Measurements from ENCODE around the gene KDM2B. TPM values are rescaled to one million over a fixed set of nuclear protein-coding genes. Genes with fewer than 3 reads are reported as not detected.
A peak's percentile ranks its signal among the peaks of the same experiment; 100 is the strongest.

Gene KDM2B
- total RNA-seq, 4 donors from 2014 or later, result 14.8 to 27.0 (median 16.7) TPM

DNA sequence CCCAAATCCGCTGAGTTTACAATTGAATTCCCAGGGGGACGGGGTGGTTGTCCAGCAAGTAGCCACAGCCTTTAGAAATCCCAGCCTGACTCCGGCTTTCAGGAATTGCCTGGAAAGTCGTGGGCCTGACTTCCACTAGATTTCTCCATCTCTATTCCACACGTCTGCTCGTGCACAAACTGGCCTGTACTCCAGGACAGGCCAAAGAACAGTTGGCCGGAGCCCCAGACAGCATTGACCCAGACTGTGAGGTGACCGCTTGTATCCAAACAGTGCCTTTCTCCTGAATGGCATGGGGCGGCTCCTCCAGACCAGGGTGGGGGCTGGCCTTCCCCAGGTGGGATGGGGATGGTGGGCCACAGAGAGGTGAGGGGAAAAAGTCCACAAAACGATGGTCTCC is 62.2 kb downstream of the KDM2B start:
- TF ChIP-seq, protein P1, sequence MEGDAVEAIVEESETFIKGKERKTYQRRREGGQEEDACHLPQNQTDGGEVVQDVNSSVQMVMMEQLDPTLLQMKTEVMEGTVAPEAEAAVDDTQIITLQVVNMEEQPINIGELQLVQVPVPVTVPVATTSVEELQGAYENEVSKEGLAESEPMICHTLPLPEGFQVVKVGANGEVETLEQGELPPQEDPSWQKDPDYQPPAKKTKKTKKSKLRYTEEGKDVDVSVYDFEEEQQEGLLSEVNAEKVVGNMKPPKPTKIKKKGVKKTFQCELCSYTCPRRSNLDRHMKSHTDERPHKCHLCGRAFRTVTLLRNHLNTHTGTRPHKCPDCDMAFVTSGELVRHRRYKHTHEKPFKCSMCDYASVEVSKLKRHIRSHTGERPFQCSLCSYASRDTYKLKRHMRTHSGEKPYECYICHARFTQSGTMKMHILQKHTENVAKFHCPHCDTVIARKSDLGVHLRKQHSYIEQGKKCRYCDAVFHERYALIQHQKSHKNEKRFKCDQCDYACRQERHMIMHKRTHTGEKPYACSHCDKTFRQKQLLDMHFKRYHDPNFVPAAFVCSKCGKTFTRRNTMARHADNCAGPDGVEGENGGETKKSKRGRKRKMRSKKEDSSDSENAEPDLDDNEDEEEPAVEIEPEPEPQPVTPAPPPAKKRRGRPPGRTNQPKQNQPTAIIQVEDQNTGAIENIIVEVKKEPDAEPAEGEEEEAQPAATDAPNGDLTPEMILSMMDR (IDR thresholded peaks at IDR 0.05), result no peak
- DNase-seq (ENCODE audit: low spot score), result no peak
- ATAC-seq (ENCODE audit: low FRiP score), result no peak

DNA sequence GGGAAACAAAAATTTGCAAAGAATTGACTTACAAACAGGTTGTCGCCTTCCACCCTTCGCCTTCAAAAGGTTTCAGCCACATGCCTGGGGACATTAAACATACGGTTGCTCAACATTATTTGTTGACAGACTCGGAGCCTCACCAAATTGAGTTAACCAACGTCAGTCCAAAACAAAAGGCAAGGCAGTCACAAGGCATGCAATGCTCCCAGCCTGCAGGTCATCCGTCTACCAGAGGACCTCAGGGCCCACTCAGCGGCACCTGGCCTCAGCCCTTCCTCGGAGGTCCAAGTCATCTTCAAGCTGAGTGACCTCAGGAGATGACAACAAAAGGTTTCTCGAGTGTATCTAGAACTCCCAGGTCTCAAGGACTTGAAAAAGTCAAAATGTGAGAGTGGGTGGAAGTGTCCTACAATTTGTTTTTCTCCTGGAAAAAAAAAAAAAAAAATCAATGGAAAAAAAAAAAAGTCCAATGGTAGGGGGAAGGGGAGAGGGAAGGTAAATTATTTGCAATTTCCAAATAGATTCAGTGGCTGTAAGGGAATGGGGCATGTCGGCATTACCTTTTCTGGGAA is 64.3 kb downstream of the KDM2B start:
- DNase-seq (ENCODE audit: low spot score), result no peak
- TF ChIP-seq, protein P1 (IDR thresholded peaks at IDR 0.05), result no peak
- ATAC-seq (ENCODE audit: low FRiP score), result no peak

DNA sequence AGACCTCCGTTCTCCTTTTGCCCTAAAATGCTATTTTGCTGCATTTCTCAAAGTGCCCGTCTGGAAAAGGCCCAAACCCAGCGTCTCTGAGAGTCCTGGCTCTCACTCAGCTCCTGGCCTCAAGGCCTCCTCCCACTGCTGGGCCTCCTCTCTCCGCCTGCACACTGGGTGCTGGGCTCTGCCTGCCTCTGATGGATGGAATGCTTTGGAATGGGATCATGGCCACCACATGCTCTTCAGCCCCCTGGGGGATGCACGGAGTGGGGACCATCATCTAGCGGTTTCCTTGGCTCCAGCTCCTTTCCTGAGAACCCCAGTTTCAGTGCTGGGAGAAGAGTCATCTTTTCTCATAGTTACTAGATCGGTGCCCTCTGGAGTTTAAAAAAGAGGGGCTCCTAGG is 65.2 kb downstream of the KDM2B start:
- ATAC-seq (ENCODE audit: low FRiP score), result no peak
- no peak for DNase-seq (ENCODE audit: low spot score)

DNA sequence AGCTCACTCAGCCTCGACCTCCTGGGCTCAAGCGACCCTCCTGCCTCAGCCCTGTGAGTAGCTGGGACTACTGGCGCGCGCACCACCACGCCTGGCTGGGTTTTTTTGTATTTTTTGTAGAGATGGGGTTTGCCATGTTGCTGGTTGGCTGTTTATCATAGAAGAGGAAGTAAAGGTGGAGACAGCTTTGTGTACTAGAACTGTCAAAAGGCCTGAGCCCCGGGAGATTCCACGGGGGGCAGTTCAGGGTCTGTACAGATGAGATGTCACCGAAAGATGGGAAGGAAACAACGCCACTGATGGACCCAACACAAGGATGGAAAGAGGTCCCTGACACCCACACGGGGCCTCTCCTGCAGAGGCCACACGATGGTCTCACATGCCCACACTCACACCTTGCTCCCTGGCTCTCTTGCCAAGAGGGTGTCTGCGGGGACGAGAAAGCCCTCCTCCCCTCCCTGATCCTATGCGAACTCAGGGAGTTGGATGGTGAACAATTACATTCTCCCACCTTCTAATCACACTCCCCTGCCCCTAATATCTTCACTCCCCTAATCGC is 66.6 kb downstream of the KDM2B start:
- DNase-seq (ENCODE audit: low spot score) (no peak), ATAC-seq (ENCODE audit: low FRiP score) (no peak)
- TF ChIP-seq, protein P1 (IDR thresholded peaks at IDR 0.05), result no peak

More for the DNA sequence above, 65.2 kb downstream of the KDM2B start:
- TF ChIP-seq, protein P1 (IDR thresholded peaks at IDR 0.05), result no peak

DNA sequence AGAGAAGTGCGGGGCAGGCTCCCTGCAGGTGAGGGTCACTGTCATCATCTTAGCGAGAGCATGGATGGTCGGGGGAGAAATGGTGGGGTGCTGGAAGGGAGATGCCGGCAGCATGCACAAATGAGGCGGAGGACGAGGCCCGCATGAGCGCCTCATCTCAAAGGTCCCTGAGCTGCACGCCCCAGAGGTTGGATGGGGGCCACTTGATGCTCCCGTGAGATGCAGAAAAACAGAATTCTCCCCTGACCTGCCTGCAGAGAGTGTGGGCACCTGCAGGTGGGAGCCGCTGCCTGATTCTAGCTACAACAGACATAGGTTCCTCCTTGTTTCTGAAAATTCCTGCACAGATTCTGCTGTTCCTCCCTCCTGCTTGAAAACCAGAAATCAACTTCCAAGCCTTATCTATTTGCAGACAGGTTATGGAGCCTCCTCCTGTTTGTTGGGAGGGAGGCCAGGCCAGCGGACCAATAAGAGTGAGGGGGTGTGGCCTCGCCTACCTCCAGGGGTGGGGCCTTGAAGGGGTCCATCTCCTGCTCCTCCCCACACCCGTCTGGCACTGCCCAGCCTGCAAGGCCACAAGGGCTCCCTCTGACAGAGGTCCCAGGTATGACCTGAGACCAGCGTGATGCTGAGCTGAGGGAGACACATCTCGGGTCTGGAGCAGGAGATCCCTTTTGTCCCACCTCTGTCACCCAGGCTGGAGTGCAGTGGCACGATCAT is 67.2 kb downstream of the KDM2B start:
- ATAC-seq (ENCODE audit: low FRiP score) (peak; percentile 94), DNase-seq (ENCODE audit: low spot score) (peak; percentile 31)
- TF ChIP-seq, protein P1 (IDR thresholded peaks at IDR 0.05), result no peak

DNA sequence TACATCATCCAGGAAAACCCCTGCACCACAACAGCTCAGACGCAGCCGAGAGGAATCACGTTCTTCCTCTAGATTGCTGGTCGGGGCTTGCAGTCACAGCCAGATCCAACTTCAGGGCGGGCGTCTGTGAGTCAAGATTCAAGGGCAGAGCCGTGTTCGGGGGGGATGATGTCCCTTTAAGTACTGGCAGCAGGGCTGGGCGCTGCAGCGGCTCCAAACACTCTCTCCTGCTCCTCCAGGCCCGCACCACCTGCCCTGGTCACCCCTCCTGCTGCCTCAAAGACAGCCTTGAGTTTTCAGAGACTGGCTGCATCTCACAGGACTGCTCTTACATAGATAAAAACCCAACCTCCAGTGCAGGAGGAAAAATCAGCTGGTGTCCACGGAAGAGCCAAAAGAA is 68.3 kb downstream of the KDM2B start:
- no peak for DNase-seq (ENCODE audit: low spot score)
- no peak for ATAC-seq (ENCODE audit: low FRiP score)
- TF ChIP-seq, protein P1 (IDR thresholded peaks at IDR 0.05), result no peak

DNA sequence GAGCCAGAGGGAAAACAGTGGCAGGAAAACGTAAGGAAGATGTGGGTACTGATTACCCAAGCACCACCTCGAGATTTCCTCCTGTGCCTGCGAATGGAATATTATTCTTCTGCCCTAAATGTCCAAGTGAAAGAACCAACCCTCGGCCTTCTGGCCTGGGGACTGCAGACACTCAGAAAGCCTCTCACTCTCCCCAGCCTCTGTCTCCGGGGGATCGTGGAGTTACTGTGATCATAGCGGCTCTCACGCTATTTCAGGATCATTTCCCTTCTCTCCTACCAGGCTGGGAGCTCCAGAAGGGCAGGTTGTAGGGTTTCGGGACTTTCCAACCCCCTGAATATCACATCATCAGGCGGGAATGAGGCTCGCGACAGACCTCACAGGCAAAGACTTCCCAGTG is 68.9 kb downstream of the KDM2B start:
- DNase-seq (ENCODE audit: low spot score) (no peak), ATAC-seq (ENCODE audit: low FRiP score) (no peak)
- TF ChIP-seq, protein P1 (IDR thresholded peaks at IDR 0.05), result no peak

Data from omental fat pad (tissue), 4 donors.